Stomach (tissue), 9 donors: ENCODE measurements around the gene TBX15. TPM values are rescaled to one million over a fixed set of nuclear protein-coding genes. Genes with fewer than 3 reads are reported as not detected.

ENCODE experiments used
- DNase-seq, 2 donors: peaks; one replicate each; pipeline versions ENCODE4 v3.0.0 to v3.0.0-alpha.2; 2013 to 2019
- H3K27ac ChIP-seq, 5 donors: fragments of 200-600 bp in 4 of 5; sonication (generic) in 4 of 5; one replicate each; pipeline ENCODE4 v1.5.1; 2013 to 2019; ENCODE audit warnings: mild to moderate bottlenecking in 1 of 5, moderate library complexity in 1 of 5
- H3K27me3 ChIP-seq, 3 donors: fragments of 200-600 bp; sonication (generic); one replicate each; pipeline ENCODE4 v1.5.1; 2017 to 2019; ENCODE audit warnings: mixed run types in 1 of 3
- H3K36me3 ChIP-seq, 4 donors: fragments of 200-600 bp; sonication (generic); 1 replicate in 3 of 4; 2 replicates in 1 of 4; pipeline ENCODE4 v1.5.1; 2016 to 2019
- H3K4me1 ChIP-seq, 4 donors: fragments of 200-600 bp; sonication (generic); one replicate each; pipeline ENCODE4 v1.5.1; 2016 to 2019
- H3K4me3 ChIP-seq, 4 donors: fragments of 200-600 bp; sonication (generic) in 3 of 4; one replicate each; pipeline ENCODE4 v1.5.1; 2016 to 2019; ENCODE audit warnings: mild to moderate bottlenecking in 1 of 4
- H3K9me3 ChIP-seq, 4 donors: fragments of 200-600 bp; sonication (generic); one replicate each; pipeline ENCODE4 v1.5.1; 2016 to 2019
- CTCF ChIP-seq, 7 experiments: fragments of 450-650 bp in 4 of 7; fragments of 200-600 bp in 3 of 7; sonication (generic) in 3 of 7; IDR thresholded peaks; one replicate each; pipeline ENCODE4 v1.5.1; 2016 to 2019; ENCODE audit warnings: antibody characterized with exemption in 7 of 7, control low read depth in 2 of 7, mild to moderate bottlenecking in 1 of 7
- EP300 ChIP-seq: sonication (generic); formaldehyde crosslinking; IDR thresholded peaks from one replicate; pipeline ENCODE4 v1.6.1; 2017; ENCODE audit warnings: antibody characterized with exemption
- POLR2A ChIP-seq, 4 donors: fragments of 450-650 bp; IDR thresholded peaks; one replicate each; pipeline ENCODE4 v1.6.1; 2016; ENCODE audit warnings: antibody characterized with exemption in 4 of 4, control low read depth in 2 of 4, mild to moderate bottlenecking in 1 of 4, moderate library complexity in 1 of 4
- POLR2AphosphoS5 ChIP-seq, 3 donors: sonication (generic); formaldehyde crosslinking; IDR thresholded peaks; one replicate each; pipeline ENCODE4 v1.6.1; 2016; ENCODE audit warnings: antibody characterized with exemption in 3 of 3
- WGBS, 5 donors: extraction: QIAGEN DNeasy Blood & Tissue Kit in 3 of 5; methylation state at CpG; one replicate each; pipeline versions ENCODE4 v1.1.5 to v1.1.7; 2013 to 2018; 5-methylcytosine and 5-hydroxymethylcytosine counted together
- intact Hi-C: fragments of 100-400 bp; cut with DNase I; formaldehyde crosslinking; loops from one replicate; pipeline ENCODE4 v1.15.1; 2023; ENCODE audit warnings: low total_unique reads
- polyA plus RNA-seq, 3 donors: library from polyadenylated mRNA; stranded (reverse); fragments of 200-250 nt; gene quantifications; one replicate each; pipeline ENCODE4 v1.2.3, GENCODE V29; 2013
- total RNA-seq, 5 donors: library from RNA; depleted of rRNA; stranded (reverse); fragments of >200 nt; gene quantifications; one replicate each; pipeline versions ENCODE4 v1.1.0 to v1.2.3, GENCODE V29; 2014 to 2016
- donor health status: healthy with polysubstance abuse.
- donor health status: Bipolar disorder and iron deficiency.
- donor health status: healthy.

Gene TBX15
- total and polyA plus RNA-seq, 8 donors, result 0.05 to 0.37 TPM; not detected in 6

DNA sequence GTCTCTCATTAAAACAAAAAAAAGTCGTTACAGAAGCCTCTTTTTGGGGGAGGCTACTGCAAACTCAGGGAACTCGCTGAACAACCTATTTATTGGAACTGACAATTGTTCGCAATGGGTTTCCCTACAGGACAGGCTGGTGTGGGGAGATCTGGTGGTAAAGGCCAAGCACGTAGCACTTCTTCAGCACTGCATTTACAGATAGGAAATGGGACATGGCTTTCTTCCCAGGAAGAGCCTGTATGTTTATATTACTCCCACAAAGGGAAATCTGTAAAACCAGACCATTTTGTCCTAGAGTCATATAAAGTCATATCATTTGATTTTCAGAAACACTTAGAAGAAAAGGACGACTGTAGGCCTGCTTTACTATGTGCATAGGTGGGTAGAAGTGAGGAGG, 38.8 kb upstream of the TBX15 start:
- intact Hi-C loops, result no loop called here

DNA sequence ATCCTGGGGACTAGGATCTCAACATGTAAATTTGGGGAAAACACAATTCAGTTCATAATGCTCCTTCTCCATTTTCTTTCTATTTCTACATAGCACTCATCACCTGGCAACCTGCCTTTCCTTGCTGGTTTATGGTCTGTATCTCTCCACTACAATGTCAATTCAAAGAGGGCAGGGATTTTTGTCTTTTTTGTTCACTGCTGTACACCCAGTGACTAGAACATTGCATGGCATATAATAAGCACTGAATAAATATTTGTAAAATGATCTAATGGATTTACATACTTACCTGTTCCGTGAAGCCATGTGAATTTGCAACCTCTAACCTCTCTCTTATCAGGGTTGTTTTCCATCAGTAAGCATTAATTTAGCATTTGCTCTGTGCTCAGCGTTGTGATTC, 27.4 kb upstream of the TBX15 start:
- intact Hi-C loops, result no loop called here
- no peaks in the 10 kb centered on the region for H3K4me1 ChIP-seq
- DNase-seq, result no peak
- no peak for TF ChIP-seq POLR2A (IDR thresholded peaks at IDR 0.05)
- TF ChIP-seq POLR2AphosphoS5 (IDR thresholded peaks at IDR 0.05), result no peak
- no peak for TF ChIP-seq EP300
- no peaks in the 10 kb centered on the region for H3K9me3 ChIP-seq
- H3K27me3 ChIP-seq, result peaks cover 0 to 4% (median 0%) of the 10 kb centered on the region in 3 donors
- H3K36me3 ChIP-seq, result peaks cover 0 to 15% (median 0%) of the 10 kb centered on the region in 4 donors
- no peak overlapping the region for H3K4me3 ChIP-seq
- no peak overlapping the region for H3K27ac ChIP-seq
- 32 to 62% (median 52%) methylated on average over 2 of the region's 2 CpGs for WGBS, 5 donors

More for the DNA sequence above, 38.8 kb upstream of the TBX15 start:
- Histone ChIP-seq H3K9me3 (no peaks in the 10 kb centered on the region), H3K4me1 (no peaks in the 10 kb centered on the region), H3K27ac (no peak overlapping the region), H3K27me3 (no peaks in the 10 kb centered on the region), H3K36me3 (peaks cover 0 to 17% (median 15%) of the 10 kb centered on the region in 4 donors), H3K4me3 (no peak overlapping the region)
- 84 to 95% (median 88%) methylated on average over 5 of the region's 5 CpGs for WGBS, 5 donors
- TF ChIP-seq EP300, result no peak
- no peak for TF ChIP-seq CTCF (IDR thresholded peaks at IDR 0.05)
- no peak for TF ChIP-seq POLR2A (IDR thresholded peaks at IDR 0.05)
- TF ChIP-seq POLR2AphosphoS5 (IDR thresholded peaks at IDR 0.05), result no peak
- DNase-seq, result no peak

- intact Hi-C loops, result no loop called here
- H3K27me3 ChIP-seq, result peaks cover 11 to 36% (median 17%) of the 10 kb centered on the region in 3 donors
- H3K27ac ChIP-seq, result no peak overlapping the region
- 70 to 80% (median 74%) methylated on average over 5 of the region's 5 CpGs for WGBS, 5 donors
- peaks cover 14 to 19% (median 17%) of the 10 kb centered on the region in 4 donors for H3K4me1 ChIP-seq
- H3K4me3 ChIP-seq, result no peak overlapping the region
- no peak for TF ChIP-seq CTCF (IDR thresholded peaks at IDR 0.05)
- TF ChIP-seq EP300, result no peak
- peaks cover 0 to 6% (median 0%) of the 10 kb centered on the region in 4 donors for H3K9me3 ChIP-seq
- no peaks in the 10 kb centered on the region for H3K36me3 ChIP-seq
- DNase-seq, result no peak
Observed at GRCh38 chr1:119012383-119012782, 24.2 kb upstream of the TBX15 start.

DNA sequence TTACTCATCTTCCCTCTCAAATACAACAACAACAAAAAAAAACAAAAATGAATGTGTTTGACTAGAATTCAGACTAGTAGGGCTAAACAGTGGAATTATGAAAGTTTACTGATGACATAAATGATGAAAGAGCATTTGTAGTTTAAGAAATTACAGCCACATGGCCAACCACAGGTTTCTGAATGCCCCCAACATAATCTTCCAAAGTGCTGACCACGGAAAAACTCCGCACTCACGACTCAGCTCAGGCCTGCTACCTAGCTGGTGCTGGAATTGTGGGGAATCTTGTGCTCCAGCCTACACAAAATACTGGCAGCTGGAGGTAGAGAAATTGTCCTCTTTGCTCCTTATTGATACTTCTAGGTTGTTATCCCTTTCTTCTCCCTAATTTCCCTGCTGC, 23.6 kb upstream of the TBX15 start:
- H3K4me3 ChIP-seq, result no peak overlapping the region
- no peak for TF ChIP-seq POLR2A (IDR thresholded peaks at IDR 0.05)
- no peak for TF ChIP-seq EP300
- no peak for TF ChIP-seq CTCF (IDR thresholded peaks at IDR 0.05)
- no peak for TF ChIP-seq POLR2AphosphoS5 (IDR thresholded peaks at IDR 0.05)
- H3K36me3 ChIP-seq, result no peaks in the 10 kb centered on the region
- intact Hi-C loops, result no loop called here
- H3K9me3 ChIP-seq, result peaks cover 0 to 12% (median 0%) of the 10 kb centered on the region in 4 donors
- H3K4me1 ChIP-seq, result peaks cover 18 to 26% (median 24%) of the 10 kb centered on the region in 4 donors
- no peak for DNase-seq
- H3K27ac ChIP-seq, result no peak overlapping the region
- peaks cover 17 to 43% (median 24%) of the 10 kb centered on the region in 3 donors for H3K27me3 ChIP-seq
- 83 to 93% (median 90%) methylated on average over 3 of the region's 3 CpGs for WGBS, 5 donors

GRCh38 chr1:119011116-119011515, 23.0 kb upstream of the TBX15 start:
- H3K4me3 ChIP-seq, result no peak overlapping the region
- TF ChIP-seq POLR2AphosphoS5 (IDR thresholded peaks at IDR 0.05) (no peak), POLR2A (IDR thresholded peaks at IDR 0.05) (no peak), EP300 (no peak), CTCF (IDR thresholded peaks at IDR 0.05) (no peak)
- H3K36me3 ChIP-seq, result no peaks in the 10 kb centered on the region
- H3K27ac ChIP-seq, result no peak overlapping the region
- intact Hi-C loops, result no loop called here
- H3K27me3 ChIP-seq, result peaks cover 22 to 49% (median 30%) of the 10 kb centered on the region in 3 donors
- peaks cover 24 to 32% (median 28%) of the 10 kb centered on the region in 4 donors for H3K4me1 ChIP-seq
- WGBS, 5 donors, result 93 to 99% (median 97%) methylated on average over 2 of the region's 2 CpGs
- H3K9me3 ChIP-seq, result peaks cover 0 to 17% (median 0%) of the 10 kb centered on the region in 4 donors
- DNase-seq, result no peak
